ENCODE data around the gene SPSB1.
A peak's percentile ranks its signal among the peaks of the same experiment; 100 is the strongest.

SPSB1 gene

DNA sequence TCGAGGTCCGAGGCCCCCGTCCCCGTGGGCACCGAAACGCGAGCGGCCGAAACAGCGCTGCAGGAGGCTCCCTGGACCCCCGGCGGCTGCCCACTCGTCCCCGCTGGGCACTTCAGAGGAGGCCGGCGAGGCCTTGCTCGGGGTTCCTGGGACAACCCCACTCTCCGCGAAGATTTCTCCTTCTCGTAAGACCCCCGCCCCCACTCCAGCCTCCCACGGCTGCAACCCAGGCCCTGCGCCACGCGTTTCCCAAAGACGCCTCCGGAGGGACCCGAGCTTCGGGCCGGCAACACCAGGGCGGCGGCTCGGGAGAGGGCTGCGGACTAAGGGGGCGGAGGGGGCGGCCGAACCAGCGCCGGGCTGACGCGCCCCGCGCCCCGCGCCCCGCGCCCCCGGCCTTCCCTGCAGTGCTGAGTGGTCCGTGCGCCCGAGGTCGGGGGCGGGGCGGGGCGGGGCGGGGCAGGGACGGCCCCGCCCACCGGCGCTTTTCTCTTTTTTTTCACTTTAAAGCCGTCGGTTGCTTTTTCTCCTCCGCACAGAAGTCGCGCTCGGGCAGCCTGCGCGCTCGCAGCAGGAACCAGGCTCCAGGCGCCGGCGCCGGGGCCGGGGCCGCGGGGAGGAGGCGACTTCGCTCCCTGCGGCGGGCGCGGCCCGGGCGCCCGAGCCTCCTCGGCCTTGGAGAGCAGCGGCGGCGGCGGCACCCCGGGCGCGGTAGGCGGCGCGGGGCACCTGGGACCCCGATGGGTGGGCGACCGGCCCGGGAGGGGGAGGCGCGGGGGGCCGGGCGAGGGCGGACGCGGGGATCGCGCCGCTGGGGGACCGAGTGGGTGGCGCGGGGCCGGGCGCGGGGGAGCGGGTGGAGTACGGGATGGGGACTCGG is at the start of gene SPSB1:
SPSB1 (plus strand) TSS at position 534 of the 880 bp plus-strand sequence. CDS start 62,998 bp downstream, outside the sequence.
- DNase-seq (ENCODE audit: low spot score): peak; percentile 79

DNA sequence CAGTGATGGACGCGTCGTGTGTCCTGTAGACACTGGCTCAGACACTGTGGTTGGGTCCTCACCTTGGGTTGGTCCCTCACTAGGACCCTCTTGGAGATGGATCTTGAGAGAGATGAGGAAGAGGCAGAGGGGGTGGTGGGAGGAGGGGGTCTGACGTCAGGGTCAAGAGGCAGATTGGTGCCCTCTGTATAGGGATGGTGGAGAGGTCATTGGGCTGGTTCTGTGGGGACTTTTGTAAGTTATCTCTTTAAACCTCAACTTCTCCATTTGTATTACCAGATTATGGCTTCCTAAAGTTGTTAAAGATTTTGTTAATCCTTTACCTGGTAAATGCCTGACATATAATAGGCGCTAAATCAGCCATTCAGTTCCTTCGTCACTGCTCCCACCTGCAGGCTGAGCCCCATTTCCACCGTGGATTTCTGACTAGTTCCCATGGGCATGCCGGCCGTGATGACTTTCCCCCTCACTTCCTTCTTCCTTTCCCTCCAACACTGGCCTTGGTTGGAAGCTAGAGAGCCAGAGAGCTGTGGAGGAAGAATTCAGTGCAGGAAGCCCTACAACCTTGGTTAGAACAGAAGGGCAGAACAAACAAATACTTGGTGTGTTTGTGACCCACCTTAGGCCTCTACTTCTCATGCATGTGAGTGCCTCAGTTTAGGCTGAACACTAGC is 49.5 kb upstream of the SPSB1 start:
- no peak for DNase-seq (ENCODE audit: low spot score)

GRCh38 chr1:9244501-9245229 is 48.0 kb upstream of the SPSB1 start:
- no peak for DNase-seq (ENCODE audit: low spot score)

DNA sequence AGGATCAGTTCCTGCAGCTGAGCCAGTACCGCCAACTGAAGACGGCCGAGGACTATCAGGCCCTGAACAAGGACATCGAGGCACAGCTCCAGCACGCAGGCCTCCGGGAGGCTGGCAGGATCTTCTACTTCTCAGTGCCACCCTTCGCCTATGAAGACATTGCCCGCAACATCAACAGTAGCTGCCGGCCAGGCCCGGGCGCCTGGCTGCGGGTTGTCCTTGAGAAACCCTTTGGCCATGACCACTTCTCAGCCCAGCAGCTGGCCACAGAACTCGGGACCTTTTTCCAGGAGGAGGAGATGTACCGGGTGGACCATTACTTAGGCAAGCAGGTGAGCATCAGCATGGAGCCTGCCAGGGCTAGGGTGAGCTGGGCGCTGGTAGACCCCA is 47.5 kb upstream of the SPSB1 start:
- DNase-seq (ENCODE audit: low spot score): no peak

GRCh38 chr1:9245661-9246060 is 47.0 kb upstream of the SPSB1 start:
- no peak for DNase-seq (ENCODE audit: low spot score)

DNA sequence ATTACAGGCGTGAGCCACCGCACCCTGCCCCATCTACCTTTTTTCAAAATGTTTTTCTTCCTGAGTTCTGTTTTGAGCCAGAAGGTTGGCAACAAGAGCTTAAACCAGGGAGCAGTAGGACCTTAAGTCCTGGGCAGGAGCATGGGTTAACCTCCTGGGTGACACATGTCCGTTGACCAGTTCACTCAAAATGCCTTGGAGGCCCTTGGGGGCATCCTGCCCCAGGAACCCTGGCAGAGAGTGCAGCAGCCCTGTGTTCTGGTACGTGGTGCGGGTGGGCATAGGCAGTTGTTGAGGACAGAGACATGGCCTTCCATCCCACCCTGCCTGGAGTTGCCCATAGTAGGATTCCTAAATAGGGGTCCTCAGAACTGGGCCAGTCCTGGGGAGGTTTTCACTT is 46.5 kb upstream of the SPSB1 start:
- DNase-seq (ENCODE audit: low spot score): no peak

DNA sequence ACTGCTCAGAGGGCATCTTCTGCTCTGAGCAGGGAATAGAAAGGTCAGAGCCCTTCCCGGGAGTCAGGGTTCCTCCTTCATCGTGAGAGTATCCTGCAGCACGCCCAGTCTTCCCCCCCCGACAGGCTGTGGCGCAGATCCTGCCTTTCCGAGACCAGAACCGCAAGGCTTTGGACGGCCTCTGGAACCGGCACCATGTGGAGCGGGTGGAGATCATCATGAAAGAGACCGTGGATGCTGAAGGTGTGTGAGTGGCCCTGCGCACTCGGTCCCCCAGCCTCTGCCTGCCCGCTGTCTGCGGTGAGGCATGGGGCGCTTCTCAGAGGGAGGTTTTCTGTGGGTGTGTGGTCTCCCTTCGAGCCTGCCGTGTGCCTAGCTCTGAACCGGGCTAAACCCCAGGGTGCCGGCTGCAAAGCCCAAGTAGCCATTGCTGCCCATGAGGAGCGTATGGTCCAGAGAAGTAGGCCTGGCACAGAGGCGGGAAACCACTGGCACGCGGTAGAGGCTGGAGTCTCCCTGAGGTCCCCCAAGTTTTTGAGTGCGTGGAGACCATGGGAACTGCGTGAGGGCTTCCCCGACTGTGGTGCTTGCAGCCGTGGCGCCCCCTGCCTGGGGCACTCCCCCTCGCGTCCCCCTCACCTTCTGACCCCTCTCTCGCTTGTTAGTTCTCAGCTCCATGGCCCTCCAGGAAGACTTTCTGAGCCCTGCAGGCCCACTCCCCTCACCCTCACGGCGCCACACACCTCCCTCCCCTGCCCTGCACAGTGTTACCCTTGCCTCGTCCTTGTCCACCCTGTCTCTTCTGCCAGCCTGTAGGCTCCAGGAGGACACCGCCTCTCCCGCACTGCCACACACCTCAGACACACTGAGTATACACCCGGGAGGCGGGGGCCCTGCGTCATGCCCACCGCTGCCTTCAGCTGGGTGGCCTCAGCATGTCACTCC is 45.6 kb upstream of the SPSB1 start:
- DNase-seq (ENCODE audit: low spot score): no peak

GRCh38 chr1:9247894-9248293 is 44.8 kb upstream of the SPSB1 start:
- no peak for DNase-seq (ENCODE audit: low spot score)

GRCh38 chr1:9248341-9249262 is 44.1 kb upstream of the SPSB1 start:
- DNase-seq (ENCODE audit: low spot score): no peak

DNA sequence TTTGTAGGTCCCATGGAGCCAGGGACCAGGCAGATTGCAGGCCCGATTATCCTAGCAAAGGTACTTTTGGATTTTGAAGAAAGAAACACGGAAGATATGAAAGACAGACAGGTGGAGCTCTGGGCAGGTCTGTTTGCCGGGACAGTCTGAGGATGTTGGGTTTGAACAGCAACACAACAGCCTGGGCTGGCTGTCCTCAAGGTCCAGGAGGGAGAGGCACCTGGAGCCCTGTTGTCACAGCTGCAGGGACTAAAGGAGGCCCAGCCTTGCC is 43.5 kb upstream of the SPSB1 start:
- DNase-seq (ENCODE audit: low spot score): no peak

GRCh38 chr1:9249534-9250410 is 42.9 kb upstream of the SPSB1 start:
- no peak for DNase-seq (ENCODE audit: low spot score)

GRCh38 chr1:9250411-9251381 is 42.0 kb upstream of the SPSB1 start:
- DNase-seq (ENCODE audit: low spot score): no peak

DNA sequence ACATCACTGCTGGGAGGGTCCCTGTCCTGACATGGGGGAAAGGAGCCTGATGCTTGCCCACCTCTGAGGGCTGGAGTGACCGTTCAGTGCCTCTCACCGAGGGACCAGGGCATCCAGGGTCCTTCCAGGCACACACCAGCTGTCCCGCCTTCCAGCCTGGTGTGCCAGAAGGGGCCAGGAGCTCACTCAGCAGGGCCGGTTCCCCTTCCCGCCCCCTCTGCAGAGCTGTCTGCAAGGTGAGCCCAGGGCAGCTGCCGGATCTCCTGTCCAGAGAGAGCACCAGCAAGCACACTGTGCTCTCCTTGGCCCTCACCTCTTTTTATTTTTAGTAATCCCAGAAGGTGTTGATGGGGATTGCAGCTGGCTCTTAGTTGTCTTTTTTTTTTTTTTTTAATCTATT is 41.2 kb upstream of the SPSB1 start:
- DNase-seq (ENCODE audit: low spot score): no peak

- DNase-seq (ENCODE audit: low spot score): no peak
These were observed 39.7 kb upstream of the SPSB1 start for GRCh38 chr1:9253004-9253403.

- DNase-seq (ENCODE audit: low spot score): no peak
These were observed 39.1 kb upstream of the SPSB1 start for GRCh38 chr1:9253453-9254105.

- no peak for DNase-seq (ENCODE audit: low spot score)
These were observed 36.4 kb upstream of the SPSB1 start for GRCh38 chr1:9256332-9256731.

DNA sequence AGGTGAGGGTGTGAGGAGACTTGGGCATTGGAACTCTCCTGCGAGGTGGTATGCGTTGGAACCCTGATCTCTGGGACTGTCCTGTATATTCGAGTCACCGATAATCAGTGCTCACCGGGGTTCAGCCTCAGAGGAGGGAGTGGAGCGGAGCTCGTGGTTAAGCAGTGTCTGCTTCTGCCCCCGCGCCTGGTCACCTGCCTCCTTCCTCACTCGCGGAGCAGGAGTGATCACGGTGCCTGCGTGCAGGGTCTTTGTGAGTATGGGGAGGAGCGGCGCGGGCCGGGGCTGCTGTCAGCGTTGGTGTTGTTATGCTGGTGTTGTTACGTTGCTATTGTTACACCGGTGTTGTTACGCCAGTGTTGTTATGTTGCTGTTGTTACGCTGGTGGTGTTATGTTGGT is 34.8 kb upstream of the SPSB1 start:
- DNase-seq (ENCODE audit: low spot score): no peak

- no peak for DNase-seq (ENCODE audit: low spot score)
These were observed 34.1 kb upstream of the SPSB1 start for GRCh38 chr1:9258629-9259028.

All from RKO (cell line).